HL-60/S4 (cell line): Measurements from ENCODE around the gene MRPS27.
"Not testable (repeated sequence)": the region's sequence is repeated elsewhere in the genome, so short reads cannot be mapped to it uniquely, and the experiment has no call there.

Source experiments
- in situ Hi-C: fragments of 300-500 bp; cut with MboI; formaldehyde crosslinking; loops from 2 replicates; pipeline ENCODE4 v1.14.3; 2022; ENCODE audit warnings: low sequenced_read_pairs

The MRPS27 gene

DNA sequence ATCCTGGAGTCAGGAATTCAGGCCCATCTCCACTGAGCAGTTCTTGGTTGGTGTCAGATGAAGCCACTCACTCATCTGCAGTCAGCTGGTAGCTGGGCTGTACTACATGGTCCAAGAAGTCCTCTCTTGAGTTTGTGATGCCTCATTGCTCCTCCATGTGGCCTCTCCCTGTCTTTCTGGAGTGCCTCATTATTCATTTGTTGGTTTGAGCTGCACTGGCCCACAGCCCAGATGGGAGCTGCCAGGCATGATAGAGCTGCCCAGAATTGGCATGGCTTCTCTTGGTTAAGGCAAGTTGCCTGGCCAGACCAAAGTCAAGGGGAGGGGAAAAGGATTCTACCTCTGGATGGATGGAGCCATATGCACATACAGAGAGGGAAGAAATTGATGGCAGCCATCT lies 8.1 kb upstream of the MRPS27 start:
- in situ Hi-C loops = no loop called here

DNA sequence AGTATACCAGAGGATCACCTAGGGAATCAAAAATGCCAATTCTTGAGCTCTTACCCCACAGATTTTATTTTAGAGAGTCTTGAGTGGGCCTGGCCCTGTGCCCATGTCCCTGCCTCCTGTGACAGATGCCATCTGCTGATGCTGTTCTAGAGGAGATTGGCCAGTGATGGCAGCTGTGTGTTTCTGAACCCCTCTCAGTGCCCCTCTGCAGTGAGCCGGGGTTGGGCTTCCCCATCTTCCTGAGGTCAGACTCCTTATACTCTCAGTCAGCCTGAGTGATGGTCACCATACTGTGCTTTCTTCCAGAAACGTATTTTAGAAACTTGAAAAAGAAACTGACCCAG lies 6.2 kb upstream of the MRPS27 start:
- in situ Hi-C loops = no loop called here

DNA sequence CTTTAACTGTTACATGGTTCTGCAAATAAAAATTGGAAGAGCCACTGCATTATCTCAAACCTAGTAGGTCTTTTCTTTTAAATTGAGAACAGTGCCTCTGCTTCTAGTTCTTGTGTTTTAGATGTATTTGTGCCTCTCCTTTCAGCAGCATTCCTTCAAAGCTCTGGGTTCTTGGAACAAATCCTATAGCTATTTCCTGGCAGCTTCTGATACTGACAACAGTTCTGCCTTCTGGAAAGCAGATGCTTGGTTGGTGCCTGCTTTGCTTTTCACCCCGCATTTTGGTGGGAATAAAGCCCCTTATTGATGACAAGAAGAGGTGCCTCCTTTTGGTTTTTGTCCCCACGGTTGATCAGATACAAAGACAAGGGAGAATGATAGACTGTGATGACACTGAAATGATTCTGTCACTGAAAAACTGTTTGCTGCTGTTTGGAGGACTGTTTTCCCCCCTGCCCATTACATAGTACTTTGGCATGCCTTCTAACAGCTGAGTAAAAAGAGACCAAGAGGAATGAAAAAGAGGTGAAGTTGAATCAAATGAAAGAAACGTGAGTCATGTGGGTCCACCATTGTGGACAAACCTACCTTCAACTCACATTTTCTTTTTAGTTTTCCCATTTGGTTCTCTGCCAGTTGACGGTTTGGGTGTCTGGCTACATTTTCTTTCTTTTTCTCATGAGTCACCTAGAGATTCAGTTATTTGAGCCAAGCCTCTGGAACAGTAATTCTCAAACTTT lies 5.7 kb upstream of the MRPS27 start:
- in situ Hi-C loops = no loop called here

DNA sequence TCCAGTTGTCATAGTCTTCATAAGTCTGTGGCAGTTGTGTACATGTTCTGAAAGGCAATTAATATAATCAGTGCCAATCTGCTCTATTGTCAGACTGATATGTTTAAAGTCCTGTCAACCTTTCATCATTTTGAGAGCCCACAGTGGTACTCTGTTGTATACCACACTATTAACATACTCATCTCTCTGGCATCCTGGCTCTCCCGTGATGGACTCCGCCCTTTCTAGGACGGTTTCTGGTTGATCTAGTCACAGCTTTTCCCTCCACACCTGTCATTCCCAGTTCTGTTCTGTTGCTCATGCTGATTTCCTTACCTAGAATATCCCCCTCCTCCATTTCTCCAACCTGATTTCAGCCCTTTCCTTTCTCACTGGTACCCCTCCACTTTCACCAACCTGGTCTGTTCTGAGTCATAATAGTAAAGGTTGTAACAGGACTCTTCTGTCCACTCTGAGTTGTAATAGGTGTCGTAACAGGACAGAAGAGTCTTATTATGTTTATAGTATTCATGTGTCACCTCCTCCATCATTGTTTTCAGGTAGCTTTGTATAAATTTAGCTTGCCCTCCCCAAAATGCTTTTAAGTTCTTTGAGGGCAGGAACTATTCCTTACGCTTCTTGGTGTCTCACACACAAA lies 4.3 kb upstream of the MRPS27 start:
- in situ Hi-C loops = no loop called here

DNA sequence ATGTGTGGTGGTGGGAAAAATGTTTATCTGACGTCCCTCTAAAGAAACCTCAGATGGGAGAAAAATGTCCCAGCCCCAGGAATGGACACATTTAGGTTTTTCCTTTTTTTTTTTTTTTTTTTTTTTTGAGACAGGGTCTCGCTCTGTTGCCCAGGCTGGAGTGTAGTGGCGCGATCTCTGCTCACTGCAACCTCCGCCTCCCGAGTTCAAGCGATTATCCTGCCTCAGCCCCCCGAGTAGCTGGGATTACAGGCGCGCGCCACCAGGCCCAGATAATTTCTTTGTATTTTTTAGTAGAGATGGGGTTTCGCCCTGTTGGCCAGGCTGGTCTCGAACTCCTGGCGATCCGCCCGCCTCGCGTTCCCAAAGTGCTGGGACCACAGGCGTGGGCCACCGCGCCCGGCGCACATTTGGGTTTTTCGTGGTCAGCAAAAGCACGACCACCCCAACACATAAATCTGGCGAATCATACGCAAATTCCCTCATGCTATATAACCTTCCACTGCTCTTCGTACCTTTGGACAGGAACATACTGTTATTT lies 535 bp downstream of the MRPS27 start:
- in situ Hi-C loops = not testable (repeated sequence)

DNA sequence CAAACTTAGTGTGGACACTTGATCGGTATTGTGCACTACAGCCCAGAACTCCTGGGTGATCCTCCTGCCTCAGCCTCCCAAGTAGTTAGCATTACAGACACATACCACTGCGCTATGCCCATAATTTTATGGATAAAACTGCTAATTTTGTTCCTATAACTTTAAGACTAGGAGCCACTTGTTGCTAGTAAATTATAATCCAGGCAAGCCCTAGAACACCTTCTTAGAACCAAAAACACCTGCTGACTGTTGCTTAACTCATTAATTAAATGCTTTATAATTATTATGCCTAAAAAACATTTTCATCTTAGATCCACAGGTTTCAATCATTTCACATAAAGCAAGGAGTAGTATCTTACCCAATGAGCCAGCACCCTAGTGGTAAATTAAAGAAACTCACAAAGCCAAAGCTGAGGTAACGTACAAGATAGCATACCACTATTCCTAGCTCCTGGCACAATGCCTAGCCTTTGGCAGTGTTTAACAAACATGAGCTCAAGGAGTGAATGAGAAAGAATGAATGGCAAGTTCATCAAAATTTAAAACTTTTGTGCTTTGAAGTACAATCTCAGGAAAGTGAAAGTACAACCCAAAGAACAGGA lies 5.4 kb downstream of the MRPS27 start:
- in situ Hi-C loops = no loop called here

DNA sequence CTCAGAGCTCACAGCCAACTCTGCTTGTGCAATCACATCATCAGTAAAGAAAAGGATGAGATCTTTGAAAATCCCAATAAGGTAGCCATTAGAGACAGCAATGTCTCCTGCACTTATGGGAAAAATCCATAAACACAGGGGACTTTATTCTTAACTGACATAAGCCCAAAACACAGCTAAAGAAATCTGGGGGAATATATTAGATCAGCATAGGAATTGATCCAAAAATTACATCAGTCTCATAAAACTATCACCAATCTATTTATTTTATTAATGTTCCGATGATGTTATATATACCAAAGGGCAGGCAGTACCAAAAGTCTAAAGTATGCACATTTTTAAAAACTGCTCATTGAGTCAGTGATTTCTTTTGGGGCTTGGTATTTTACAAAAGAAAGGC lies 6.9 kb downstream of the MRPS27 start:
- in situ Hi-C loops = no loop called here

DNA sequence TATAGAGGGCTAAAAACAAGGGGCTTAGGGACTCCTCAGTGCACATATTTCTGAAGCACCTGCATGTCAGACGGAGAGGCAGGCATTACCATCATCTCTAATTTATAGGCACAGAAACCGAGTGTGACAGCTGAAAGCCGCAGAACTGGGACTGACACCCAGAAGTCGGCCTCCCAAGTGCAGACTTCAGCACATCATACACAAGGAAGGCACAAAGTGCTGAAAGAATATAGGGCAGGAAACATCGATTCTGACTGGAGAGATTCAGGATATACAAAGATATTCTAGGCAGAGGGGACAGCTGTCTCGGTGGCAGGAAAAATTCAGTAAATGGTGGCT lies 11.2 kb downstream of the MRPS27 start:
- in situ Hi-C loops = no loop called here

DNA sequence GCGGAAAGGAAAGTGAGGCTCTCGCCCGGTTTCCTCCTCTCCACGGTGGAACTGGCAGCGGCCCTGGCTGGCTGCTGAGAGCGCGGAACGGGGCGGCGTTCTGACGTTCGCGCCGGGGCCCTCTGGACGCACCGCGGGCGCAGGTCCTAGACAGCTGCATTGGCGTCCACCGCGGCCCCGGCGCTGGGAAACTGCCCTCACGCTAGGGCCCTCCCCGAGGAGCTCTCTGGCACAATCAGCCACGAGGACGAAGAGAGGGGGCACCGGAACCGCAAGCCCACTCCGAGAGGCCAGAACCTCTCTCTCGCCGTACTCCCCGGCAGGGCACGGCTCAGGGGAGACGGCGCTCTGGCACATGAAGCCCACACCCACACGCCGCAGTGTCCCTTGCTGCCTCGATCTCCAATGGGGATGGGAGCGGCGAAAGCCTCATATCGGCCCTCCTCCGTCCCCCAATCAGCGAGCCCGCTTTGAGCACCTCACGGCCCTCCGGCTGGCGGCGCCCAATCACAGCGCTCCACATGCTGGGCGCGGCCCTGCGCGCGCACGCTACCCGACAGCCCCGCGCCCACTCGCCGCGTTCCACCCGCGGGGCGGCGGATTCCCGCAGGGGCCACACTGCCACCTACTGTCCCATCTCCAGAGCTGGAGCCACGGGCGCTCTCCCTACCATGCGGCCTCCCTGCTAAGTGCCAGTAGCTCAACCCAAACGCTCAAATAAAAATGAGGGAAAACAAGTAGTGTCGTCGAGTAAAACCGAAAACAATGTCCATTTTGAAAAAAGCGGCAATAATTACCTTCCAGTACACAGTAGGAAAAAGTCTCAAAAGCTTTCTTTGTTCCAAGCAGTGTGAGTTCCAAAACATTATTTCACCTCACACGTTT lies 11.8 kb downstream of the MRPS27 start:
- in situ Hi-C loops = no loop called here

DNA sequence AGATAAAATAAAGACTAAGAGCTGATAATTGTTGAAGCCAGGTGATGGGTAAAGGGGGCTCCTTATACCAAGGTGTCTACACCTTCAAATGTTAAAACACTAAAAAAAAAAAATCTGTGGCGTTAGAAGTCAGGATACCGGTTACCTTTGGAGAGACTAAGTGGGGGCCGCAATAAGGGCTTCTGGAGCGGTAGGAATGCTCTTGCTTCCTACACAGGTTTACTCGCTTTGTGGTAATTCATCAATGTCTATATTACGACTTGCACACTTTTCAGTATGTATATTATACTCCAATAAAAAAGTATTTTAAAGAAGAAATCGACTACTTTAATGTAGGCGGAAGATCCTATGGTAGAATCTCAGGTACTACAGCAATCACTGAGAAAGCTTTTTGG lies 12.5 kb downstream of the MRPS27 start:
- in situ Hi-C loops = no loop called here

DNA sequence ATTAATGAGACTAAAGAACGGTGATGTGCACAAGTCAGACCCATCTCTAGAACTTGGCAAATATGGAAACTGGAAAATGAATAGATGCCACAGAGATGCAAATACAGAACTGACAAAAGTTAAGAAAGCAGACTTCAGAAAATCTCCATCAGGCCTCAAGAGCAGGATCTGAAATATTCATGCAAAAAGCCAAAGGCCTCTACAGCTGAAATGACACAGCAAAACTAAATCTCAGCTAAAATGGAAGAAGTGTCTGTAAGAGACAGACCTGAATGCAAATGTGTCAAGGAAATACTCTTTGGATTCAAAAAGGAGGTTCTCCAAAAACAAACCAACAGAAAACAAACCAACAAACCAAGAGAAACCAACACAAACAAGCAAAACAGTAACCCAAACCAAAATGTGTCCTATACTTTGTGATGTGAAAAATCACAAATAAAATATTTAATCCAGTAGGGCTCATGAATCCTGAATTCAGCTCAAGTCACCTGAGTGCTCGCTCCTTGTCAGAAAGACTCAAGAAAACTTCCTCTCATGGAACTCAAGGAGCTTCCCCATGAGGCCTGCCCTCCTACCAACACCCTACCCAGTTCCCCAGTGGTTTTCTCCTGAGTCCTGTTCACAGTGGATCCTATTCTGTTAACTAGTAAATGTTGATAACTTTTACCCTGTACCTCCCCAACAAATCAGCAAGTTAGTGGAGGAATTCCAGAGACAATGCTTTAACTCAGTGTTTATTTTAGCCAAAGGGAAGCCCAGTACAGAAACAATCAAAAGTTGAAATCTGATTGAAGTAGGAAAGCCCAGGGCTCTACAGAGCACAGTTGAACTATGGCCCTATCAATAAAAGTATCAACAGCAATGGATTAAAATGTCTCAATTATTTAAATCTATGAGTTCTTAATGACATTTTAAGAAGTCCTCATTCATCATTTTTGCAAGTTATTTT lies 14.6 kb downstream of the MRPS27 start:
- in situ Hi-C loops = no loop called here

DNA sequence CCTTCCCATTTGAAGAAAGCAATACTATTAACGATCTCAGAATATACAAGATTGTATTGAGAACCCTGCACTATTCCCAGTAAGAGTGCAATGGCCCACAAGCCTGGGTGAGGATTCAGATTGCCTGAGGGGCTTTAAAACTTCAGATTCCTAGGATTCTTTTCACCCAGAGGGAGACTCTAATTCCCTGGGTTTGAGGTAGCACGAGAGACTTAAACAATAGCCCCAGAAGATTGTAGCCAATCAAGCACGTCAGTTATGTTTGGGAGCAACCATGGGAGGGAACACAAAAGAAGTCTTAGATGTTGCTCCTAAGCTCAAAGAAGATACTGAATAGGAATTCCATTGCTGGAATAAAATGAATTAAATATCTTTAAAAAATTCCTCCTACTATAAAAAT lies 17.9 kb downstream of the MRPS27 start:
- in situ Hi-C loops = no loop called here

DNA sequence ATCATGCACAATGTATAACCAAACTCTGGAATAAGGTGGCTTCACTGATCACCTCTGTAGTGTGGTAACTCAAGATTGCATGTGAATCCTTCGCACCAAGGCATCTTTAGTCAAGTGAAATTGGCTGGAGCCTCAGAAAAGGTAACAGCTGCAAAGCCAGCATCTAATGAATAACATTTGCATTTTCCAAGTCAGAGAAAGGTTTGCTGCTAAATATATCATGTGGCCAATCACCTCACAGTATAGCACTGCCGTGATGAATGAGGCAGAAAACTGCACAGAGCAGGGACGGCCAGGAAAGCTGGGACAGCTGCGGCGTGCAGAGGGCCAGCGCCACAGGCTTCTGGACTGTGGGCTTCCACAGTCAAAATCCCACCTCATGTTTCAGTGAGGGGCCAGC lies 18.5 kb downstream of the MRPS27 start:
- in situ Hi-C loops = no loop called here

DNA sequence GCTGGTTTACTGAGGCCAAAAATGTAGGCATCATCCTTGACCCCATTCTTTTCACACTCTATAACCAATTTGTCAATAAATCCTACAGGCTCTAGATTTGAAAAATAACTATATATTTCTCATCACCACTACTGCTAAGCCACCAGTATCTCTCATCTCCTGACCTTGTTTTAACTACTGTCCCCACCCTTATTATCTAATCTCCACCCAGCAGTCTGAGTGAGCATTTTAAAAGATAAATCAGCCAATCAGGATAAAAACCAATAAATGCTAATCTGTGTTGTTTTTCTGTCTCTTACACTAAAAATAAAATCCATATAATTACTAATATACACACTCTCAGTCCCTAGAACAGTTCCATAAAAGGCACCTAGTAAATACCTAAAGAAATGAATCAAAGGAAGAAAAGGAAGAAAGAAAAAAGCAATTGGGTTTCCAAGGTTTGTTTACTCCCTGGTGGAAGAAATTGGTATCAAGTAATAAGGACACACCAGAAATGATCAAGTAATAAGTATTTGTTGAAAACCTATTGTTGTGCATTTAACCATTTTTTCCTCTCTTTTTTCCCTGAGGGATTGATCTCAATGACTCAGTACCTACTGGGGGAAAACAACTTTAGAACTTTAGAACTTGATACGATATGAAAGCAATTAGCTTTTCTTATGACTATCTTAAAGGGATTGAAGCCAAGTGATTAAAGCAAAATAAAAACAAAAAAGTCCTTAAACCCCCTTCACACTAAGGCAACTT lies 19.3 kb downstream of the MRPS27 start:
- in situ Hi-C loops = no loop called here

DNA sequence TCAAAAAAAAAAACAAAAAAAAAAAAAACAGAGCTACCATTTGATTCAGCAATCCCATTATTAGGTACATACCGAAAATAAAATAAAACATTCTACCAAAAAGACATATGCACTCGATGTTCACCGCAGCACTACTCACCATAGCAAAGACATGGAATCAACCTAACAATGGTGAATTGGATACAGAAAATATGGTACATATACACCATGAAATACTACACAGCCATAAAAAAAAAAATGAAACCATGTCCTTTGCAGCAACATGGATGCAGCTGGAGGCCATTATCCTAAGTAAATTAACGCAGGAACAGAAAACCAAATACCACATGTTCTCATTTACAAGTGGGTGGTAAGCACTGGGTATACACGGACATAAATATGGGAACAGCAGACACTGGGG lies 21.3 kb downstream of the MRPS27 start:
- in situ Hi-C loops = no loop called here

DNA sequence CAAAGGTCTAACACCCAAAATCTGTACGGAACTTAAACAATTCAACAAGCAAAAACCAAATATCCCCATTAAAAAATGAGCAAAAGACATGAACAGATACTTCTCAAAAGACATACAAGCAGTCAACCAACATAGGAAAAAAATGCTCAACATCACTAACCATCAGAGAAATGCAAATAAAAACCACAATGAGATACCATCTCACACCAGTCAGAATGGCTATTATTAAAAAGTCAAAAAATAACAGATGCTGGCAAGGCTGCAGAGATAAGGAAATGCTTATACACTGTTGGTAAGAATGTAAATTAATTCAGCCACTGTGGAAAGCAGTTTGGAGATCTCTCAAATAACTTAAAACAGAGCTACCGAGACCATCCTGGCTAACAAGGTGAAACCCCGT lies 21.9 kb downstream of the MRPS27 start:
- in situ Hi-C loops = not testable (repeated sequence)

DNA sequence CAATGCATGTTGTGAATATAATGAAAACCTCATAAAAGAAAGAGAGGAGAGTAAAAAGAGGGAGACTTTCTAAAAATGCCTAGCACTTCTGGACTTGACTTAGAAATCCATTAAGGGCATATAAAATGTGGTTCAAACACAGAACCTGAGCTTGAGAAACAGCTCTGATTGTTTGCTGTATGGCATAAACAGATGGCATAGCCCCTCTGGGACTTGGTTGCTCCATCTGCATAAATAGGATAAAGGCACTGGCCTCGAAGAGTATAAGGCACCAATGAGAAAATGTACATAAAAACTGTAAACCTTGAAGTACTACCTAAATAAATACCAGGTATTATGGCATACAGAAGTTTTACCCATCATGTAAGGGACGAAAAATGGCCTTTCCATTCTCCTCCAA lies 23.8 kb downstream of the MRPS27 start:
- in situ Hi-C loops = no loop called here

DNA sequence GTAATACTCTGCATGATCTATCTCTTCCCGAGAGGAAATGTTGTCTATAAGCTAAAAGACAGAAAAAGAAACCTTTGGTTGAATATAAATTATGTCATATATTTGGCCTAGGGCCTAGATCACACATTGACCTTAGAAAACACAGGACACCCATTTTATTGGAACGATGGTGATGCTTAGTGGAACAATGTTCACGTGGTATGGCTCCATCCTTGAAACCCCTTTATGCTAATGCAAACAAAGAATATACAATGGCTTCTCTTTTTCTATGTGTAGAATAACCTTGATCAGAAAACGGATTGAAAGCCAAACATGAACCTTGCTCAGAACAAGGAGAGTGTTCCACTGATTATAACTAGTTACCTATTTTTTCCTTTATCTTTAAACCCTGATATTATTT lies 24.5 kb downstream of the MRPS27 start:
- in situ Hi-C loops = no loop called here

DNA sequence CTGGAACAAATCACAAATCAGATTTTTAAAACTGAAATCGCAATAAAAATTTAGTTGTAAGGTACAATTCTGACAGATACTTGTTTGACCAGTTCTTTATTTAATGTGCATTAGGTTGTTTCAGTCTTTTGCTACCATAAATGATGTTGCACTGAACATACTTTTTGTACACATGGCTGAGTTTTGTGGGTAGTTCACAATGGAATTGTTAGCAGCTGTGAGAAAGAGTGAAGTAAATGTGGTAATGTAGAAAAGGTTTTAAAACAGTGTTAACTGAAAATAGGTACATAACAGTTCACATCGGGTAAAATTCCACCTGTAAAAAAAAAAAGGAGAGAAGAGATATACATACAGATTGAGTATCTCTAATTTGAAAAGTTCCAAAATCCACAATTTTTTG lies 25.6 kb downstream of the MRPS27 start:
- in situ Hi-C loops = no loop called here
